ENCODE results near the gene OR51I2. TPM values are rescaled to one million over a fixed set of nuclear protein-coding genes. Genes with fewer than 3 reads are reported as not detected.

The OR51I2 gene
- total RNA-seq, 1 donor from 2014 or later: not detected

DNA sequence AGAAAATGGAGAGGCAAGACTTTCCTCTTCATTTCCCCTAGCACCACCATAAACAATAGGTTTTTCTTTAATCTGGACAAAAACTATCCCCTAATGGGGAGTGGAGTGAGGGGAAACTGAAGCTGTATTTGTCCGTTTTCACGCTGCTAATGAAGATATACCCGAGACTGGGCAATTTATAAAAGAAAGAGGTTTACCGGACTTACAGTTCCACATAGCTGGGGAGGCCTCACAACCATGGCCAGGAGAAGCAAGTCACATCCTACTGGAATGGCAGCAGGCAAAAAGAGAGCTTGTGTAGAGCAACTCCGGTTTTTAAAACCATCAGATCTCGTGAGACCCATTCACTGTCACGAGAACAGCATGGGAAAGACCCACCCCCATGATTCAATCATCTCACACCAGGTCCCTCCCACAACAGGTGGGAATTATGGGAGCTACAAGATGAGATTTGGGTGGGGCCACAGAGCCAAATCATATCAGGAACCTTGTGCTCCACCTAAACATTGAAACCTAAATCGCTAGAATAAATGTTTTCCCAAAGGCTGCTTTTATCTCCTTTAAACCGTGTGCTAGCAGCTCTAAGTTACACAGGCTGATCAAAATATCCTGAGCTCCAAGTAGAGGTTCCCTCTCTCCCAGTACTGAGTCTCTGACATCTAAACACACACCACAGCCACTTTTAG is 56.4 kb downstream of the OR51I2 start:
- no peaks in the 10 kb centered on the region for H3K4me1 Mint-ChIP-seq (ENCODE audit: low read depth, unreplicated experiment)
- no peak for DNase-seq
- H3K9me3 Mint-ChIP-seq (ENCODE audit: unreplicated experiment): peaks cover 3% of the 10 kb centered on the region
- H3K27me3 Mint-ChIP-seq (ENCODE audit: unreplicated experiment): peaks cover 3% of the 10 kb centered on the region
- no peak overlapping the region for H3K27ac Mint-ChIP-seq (ENCODE audit: unreplicated experiment)
- H3K4me3 Mint-ChIP-seq (ENCODE audit: unreplicated experiment): no peak overlapping the region
- H3K36me3 Mint-ChIP-seq (ENCODE audit: unreplicated experiment): no peaks in the 10 kb centered on the region
- TF ChIP-seq CTCF (IDR thresholded peaks at IDR 0.05; ENCODE audit: partially characterized antibody, unreplicated experiment): no peak

Other genes starting within 250 kb of the OR51I2 start
- not detected for gene OR51V1, start 248.6 kb upstream of the OR51I2 start, total RNA-seq (ENCODE audit: unreplicated experiment)
- gene HBB, start 222.3 kb upstream of the OR51I2 start, total RNA-seq (ENCODE audit: unreplicated experiment): not detected
- gene HBD, start 214.8 kb upstream of the OR51I2 start, total RNA-seq (ENCODE audit: unreplicated experiment): not detected
- not detected for gene HBG1, start 199.5 kb upstream of the OR51I2 start, total RNA-seq (ENCODE audit: unreplicated experiment)
- not detected for gene HBG2, start 194.5 kb upstream of the OR51I2 start, total RNA-seq (ENCODE audit: unreplicated experiment)
- not detected for gene HBE1, start 179.4 kb upstream of the OR51I2 start, total RNA-seq (ENCODE audit: unreplicated experiment)
- gene OR51B4, start 147.4 kb upstream of the OR51I2 start, total RNA-seq (ENCODE audit: unreplicated experiment): not detected
- not detected for gene OR51B2, start 125.0 kb upstream of the OR51I2 start, total RNA-seq (ENCODE audit: unreplicated experiment)
- not detected for gene OR51B5, start 105.8 kb upstream of the OR51I2 start, total RNA-seq (ENCODE audit: unreplicated experiment)
- not detected for gene OR51B6, start 97.8 kb upstream of the OR51I2 start, total RNA-seq (ENCODE audit: unreplicated experiment)
- not detected for gene OR51M1, start 65.5 kb upstream of the OR51I2 start, total RNA-seq (ENCODE audit: unreplicated experiment)
- not detected for gene OR51Q1, start 27.2 kb upstream of the OR51I2 start, total RNA-seq (ENCODE audit: unreplicated experiment)
- not detected for gene OR51I1, start 7.8 kb upstream of the OR51I2 start, total RNA-seq (ENCODE audit: unreplicated experiment)
- gene OR52D1, start 39.4 kb downstream of the OR51I2 start, total RNA-seq (ENCODE audit: unreplicated experiment): not detected
- gene UBQLN3, start 60.6 kb downstream of the OR51I2 start, total RNA-seq (ENCODE audit: unreplicated experiment): not detected
- not detected for gene UBQLNL, start 67.4 kb downstream of the OR51I2 start, total RNA-seq (ENCODE audit: unreplicated experiment)
- gene OR52H1, start 99.2 kb downstream of the OR51I2 start, total RNA-seq (ENCODE audit: unreplicated experiment): not detected
- not detected for gene OR52B6, start 131.6 kb downstream of the OR51I2 start, total RNA-seq (ENCODE audit: unreplicated experiment)
- 0.64 TPM for gene TRIM6, start 147.3 kb downstream of the OR51I2 start, total RNA-seq (ENCODE audit: unreplicated experiment)
- gene TRIM34, start 175.7 kb downstream of the OR51I2 start, total RNA-seq (ENCODE audit: unreplicated experiment): not detected
- gene TRIM5, start 235.8 kb downstream of the OR51I2 start, total RNA-seq (ENCODE audit: unreplicated experiment): 2.6 TPM
- 5.0 TPM for gene TRIM22, start 240.5 kb downstream of the OR51I2 start, total RNA-seq (ENCODE audit: unreplicated experiment)

Measured in glutamatergic neuron (in vitro differentiated cells).